CD4-positive, alpha-beta T cell treated with Interferon gamma for 1 hour (primary cell): ENCODE measurements around the gene NTRK2.

Experiments
- DNase-seq: peaks from one replicate; pipeline ENCODE4 v3.0.0-alpha.2; 2020

NTRK2 gene

GRCh38 chr9:84686068-84686467, 16.5 kb downstream of the NTRK2 start:
- DNase-seq: no peak

DNA sequence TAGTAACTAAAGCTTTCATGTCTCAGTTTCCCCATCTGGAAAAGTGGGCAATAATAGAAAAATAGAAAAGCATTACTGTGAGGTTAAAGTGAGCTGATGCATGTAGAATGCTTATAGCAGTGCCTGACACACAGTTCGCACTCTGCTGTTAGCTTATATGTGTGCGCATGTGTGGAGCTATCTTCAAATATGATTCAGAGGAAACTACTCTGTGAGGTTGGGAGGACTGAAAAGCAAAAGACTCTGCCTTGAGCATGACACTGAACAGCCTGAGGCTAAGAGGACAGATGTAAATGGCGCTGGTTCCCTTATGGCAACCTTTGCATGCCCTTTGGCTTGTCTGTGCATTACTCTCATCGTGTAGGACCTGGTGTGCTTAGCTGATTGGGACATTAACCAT, 19.4 kb downstream of the NTRK2 start:
- no peak for DNase-seq

DNA sequence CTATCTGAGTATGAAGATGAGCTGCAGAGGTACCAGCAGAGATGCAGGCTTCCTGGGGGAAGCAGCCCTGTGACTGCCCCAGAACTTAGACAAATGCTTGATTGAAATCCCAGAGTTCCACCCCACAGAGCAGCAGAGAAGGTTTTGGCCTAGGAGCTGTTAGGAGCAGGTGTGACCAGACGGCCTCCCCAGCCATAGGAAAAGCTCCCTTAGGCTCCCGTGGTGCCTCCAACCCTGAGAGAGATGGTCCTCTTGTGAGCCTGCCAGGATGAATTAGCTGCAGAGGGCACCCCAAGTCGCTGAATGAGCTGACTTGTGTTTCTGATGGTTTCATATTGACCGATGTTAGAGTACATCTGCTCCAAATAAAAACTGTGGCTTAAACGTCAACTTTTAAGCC, 22.1 kb downstream of the NTRK2 start:
- no peak for DNase-seq

DNA sequence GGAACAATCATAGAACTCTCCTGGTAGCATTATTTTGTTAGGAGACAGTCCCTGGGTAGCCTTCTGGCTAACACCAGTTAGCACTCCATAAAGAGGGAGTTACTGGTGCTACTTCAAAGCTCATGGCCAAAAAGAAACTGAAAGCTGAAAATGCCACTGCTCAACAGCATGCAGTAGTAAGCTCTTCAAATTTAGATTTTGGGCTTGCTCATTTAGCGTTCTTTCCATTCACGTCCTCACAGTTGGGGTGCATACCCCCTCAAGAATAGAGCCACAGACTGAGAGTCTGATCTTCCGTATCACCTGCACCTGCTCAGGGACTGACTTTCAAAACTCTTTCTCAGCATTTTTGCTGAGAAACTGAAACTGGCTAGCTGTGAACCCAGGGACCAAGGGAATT, 24.7 kb downstream of the NTRK2 start:
- no peak for DNase-seq

- DNase-seq: no peak
Measured at GRCh38 chr9:84697042-84697441, 27.5 kb downstream of the NTRK2 start.

DNA sequence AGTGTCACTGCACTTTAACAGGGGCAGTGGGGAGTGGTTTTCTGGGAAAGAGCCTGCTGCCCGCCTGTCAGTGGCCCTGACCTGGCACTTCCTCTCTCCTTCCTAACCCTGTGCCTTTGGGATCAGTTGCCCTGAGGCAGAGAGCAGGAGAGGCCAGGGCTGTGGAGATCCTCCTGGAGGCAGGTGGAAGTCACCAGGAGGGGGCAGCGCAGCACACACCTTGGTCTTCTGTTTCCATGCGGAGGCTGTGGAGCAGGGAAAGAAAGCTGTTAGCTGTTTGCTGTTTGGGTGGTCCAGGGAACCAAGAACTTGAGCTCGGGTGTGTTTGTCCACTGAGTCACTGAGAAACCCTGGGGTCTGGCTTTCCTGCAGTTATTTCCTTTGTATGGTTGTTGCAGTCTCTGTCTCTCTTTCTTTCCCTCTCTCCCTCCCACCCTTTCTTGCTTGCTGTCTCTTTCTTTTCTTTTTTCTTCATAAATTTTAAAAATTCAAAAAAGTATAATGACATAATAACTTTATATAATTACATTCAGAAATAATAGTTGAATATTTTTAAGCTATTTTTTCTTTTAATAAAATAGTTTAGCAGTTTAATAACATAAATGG, 28.1 kb downstream of the NTRK2 start:
- DNase-seq: no peak

GRCh38 chr9:84698323-84698722, 28.8 kb downstream of the NTRK2 start:
- DNase-seq: no peak

GRCh38 chr9:84699984-84700383, 30.5 kb downstream of the NTRK2 start:
- DNase-seq: no peak

DNA sequence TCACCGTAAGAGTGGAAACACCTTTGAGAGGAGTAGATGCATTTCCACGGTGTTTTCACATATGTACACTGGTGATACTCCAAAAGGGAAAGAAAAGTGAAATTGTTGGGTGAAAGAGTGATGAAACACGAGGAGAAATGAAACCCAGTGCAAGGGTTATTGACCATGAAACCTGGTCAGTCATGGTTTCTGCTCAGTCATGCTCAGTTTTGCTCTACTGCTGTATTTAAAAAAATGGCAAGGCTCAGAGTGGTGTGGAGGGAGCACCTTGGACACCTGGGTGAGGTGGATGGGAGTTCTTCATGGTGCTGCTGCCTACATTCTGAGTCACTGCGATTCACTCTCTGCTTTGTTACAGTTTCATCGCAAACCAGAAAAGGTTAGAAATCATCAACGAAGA, 32.3 kb downstream of the NTRK2 start:
- no peak for DNase-seq

DNA sequence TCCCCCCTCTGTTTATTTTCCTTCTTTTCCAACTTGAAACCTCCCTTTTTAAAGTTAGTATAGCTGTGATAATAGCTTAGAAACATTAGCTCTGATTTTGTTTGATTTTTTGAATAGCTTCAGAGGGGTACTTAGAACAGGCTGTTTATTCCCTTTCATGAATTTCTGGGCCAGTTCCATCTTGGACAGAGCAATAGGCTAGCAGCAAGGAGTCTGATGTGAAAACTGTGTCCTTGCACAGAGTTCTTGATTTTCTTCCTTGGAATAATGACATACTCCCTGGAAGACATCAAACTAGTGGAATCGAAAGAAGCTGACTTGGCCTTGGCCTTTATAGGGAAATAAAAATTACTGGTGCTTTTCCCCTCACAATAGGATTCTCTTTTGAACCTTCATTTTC, 32.9 kb downstream of the NTRK2 start:
- DNase-seq: no peak

DNA sequence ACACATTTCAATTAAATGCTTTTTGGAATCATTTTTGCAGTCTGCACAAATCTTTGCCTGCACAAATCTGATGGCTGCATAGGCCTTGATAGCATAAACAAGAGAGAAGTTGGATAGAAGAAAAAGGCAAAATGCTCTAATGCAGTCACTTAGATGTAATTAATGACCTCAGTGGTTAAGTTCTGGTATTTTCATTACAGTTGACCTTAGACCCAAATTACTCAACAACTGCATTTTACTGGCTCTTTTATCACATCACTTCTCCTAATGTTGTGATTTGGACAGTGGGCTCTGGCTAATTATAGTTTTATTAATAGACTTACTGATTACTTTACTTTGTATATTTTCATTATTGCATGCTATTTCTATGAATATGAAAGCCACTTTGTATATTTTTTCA, 34.3 kb downstream of the NTRK2 start:
- DNase-seq: no peak

DNA sequence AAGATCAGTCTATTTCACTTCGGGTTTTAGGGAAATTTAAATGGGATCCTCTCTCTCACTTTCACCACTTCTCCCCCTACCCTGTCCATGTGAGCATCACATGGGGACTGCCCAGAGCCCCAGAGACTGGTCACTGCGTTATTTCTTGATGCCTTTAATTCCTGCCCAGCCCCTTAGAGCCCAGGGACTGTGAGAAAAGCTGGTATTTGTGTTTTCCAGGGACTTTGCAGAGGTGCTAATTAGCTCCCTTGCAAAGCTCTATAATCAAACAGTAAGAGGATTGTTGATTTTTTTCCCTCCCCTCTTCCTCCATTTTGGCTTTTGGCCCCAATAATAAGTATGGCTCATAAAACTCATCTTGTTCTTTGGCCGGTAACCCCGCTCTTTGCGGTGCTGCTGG, 35.6 kb downstream of the NTRK2 start:
- DNase-seq: no peak

GRCh38 chr9:84708400-84708799, 38.9 kb downstream of the NTRK2 start:
- no peak for DNase-seq

- no peak for DNase-seq
Measured at GRCh38 chr9:84709056-84709455, 39.5 kb downstream of the NTRK2 start.

GRCh38 chr9:84710701-84711397, 41.3 kb downstream of the NTRK2 start:
- DNase-seq: no peak

- no peak for DNase-seq
Measured at GRCh38 chr9:84711398-84711777, 41.9 kb downstream of the NTRK2 start.

GRCh38 chr9:84711936-84712335, 42.4 kb downstream of the NTRK2 start:
- DNase-seq: no peak

DNA sequence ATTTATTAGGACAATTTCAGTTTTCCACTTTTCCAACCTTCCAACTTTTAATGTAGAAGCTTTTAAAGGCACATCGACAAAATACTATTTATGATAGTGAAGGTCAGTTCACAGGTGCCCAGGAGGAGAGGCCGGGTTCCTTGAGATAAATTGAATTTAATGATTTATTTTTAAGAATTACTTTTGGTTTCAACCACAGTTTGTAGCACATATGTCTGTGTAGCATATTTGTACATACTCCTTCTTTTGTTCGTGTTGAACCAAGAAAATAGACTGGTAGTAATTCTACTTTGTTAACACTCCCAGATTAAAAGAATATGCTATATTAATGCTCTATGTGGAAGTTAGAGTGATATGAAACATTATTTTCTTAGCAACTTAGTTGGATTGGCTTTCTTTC, 46.7 kb downstream of the NTRK2 start:
- no peak for DNase-seq

DNA sequence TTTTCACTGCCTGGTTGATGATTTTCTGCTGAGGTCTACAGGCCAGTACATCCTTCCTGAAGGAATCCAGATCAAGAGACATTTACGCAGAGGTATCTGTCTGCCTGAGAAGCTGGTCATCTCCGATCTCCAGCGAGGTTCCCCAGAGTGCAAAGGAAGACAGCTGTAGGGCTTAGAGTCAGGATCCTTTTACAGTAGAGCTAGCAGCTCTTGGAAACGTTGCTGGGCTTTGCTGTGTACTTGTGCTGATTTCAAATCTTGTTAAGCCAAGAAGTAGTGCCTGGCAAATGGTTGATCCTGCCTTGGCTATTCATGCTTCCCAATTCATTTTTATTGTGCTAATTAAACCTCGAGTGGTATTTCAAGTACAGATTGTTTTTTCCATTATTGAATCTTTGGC, 48.9 kb downstream of the NTRK2 start:
- no peak for DNase-seq

- DNase-seq: no peak
Measured at GRCh38 chr9:84722388-84722989, 53.0 kb downstream of the NTRK2 start.

GRCh38 chr9:84723426-84723825, 53.9 kb downstream of the NTRK2 start:
- no peak for DNase-seq

DNA sequence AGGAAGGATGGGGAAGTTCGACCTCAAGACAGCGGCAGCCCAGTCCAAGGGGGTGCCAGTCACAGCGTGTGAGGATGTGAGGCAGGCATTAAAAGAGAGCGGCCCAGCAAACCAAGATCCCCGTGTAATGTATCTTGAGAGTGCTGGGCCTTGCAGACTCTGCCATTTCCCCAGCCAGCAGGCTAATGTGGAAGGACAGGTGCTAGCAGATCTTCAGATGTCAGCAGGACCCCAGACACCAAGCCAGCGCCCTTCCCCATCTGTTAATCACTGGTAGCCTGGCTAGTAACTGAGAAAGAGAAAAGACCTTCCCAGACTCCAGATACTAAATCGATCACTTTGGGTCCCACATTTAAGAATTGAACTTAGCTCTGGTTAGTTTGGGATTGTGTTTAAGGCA, 62.2 kb downstream of the NTRK2 start:
- DNase-seq: no peak

DNA sequence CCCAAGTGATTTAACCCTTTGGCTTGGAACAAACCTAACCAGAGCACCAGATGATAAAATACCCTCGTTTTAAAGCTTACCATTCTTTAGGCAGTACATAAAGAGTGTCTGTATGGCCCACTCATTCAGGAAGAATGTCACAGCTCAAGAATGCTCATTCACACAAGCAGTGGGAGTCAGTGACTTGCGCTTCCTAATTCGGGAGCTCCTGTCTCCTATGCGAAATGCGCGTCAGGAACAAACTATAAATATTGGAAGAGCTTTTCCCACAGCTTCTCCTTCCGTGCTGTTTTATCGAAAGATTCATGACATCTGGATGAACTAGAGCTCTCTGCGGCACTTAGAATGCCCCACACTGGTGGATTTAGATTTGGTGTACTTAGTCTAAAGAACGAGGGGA, 66.6 kb downstream of the NTRK2 start:
- no peak for DNase-seq

- no peak for DNase-seq
Measured at GRCh38 chr9:84736536-84736935, 67.0 kb downstream of the NTRK2 start.

GRCh38 chr9:84738353-84738752, 68.8 kb downstream of the NTRK2 start:
- DNase-seq: no peak
